ENCODE results near the gene MSI2. TPM values are rescaled to one million over a fixed set of nuclear protein-coding genes. Genes with fewer than 3 reads are reported as not detected.
A peak's percentile ranks its signal among the peaks of the same experiment; 100 is the strongest.

MSI2 gene
- total and polyA plus RNA-seq, 7 donors: 37.6 to 133 (median 87.1) TPM

GRCh38 chr17:57261084-57261461, 4.8 kb downstream of the MSI2 start:
- no peak overlapping the region for H3K27ac ChIP-seq
- ATAC-seq: no peak

GRCh38 chr17:57262557-57262956, 6.2 kb downstream of the MSI2 start:
- Histone ChIP-seq H3K27me3 (ENCODE audit: insufficient read depth in 3 of 3, low read length in 2 of 3) (no peaks in the 10 kb centered on the region), H3K27ac (no peak overlapping the region), H3K4me3 (no peak overlapping the region), H3K4me1 (peaks cover 49% of the 10 kb centered on the region), H3K36me3 (ENCODE audit: insufficient read depth in 1 of 2, low read depth in 1 of 2) (peaks cover 13 to 52% of the 10 kb centered on the region in 2 donors), H3K9me3 (no peaks in the 10 kb centered on the region)
- no peak for TF ChIP-seq CTCF (IDR thresholded peaks at IDR 0.05)
- intact Hi-C loops (cut with DNase I): no loop called here
- ATAC-seq (no peak), DNase-seq (no peak)
- 51 to 85% (median 73%) methylated on average over 1 of the region's 1 CpG for WGBS, 3 donors

More at GRCh38 chr17:57261084-57261461, 4.8 kb downstream of the MSI2 start:
- Histone ChIP-seq H3K36me3 (ENCODE audit: insufficient read depth in 1 of 2, low read depth in 1 of 2) (peaks cover 8 to 46% of the 10 kb centered on the region in 2 donors), H3K4me3 (no peak overlapping the region), H3K27me3 (ENCODE audit: insufficient read depth in 3 of 3, low read length in 2 of 3) (no peaks in the 10 kb centered on the region), H3K9me3 (no peaks in the 10 kb centered on the region), H3K4me1 (peaks cover 41% of the 10 kb centered on the region)
- WGBS, 3 donors: 65 to 71% (median 70%) methylated on average over 4 of the region's 4 CpGs
- intact Hi-C loops (cut with DNase I): no loop called here
- no peak for TF ChIP-seq CTCF (IDR thresholded peaks at IDR 0.05)
- no peak for DNase-seq

- no peak overlapping the region for H3K4me3 ChIP-seq
- H3K9me3 ChIP-seq: no peaks in the 10 kb centered on the region
- H3K4me1 ChIP-seq: peaks cover 39% of the 10 kb centered on the region
- 95 to 100% (median 97%) methylated on average over 5 of the region's 5 CpGs for WGBS, 3 donors
- intact Hi-C loops (cut with DNase I): no loop called here
- ATAC-seq (no peak), DNase-seq (no peak)
- H3K27ac ChIP-seq: no peak overlapping the region
- no peak for TF ChIP-seq CTCF (IDR thresholded peaks at IDR 0.05)
- H3K36me3 ChIP-seq (ENCODE audit: insufficient read depth in 1 of 2, low read depth in 1 of 2): peaks cover 15 to 53% of the 10 kb centered on the region in 2 donors
- no peaks in the 10 kb centered on the region for H3K27me3 ChIP-seq (ENCODE audit: insufficient read depth in 3 of 3, low read length in 2 of 3)
Measured at GRCh38 chr17:57264250-57264649, 7.9 kb downstream of the MSI2 start.

- Histone ChIP-seq H3K27me3 (ENCODE audit: insufficient read depth in 3 of 3, low read length in 2 of 3) (no peaks in the 10 kb centered on the region), H3K27ac (no peak overlapping the region), H3K4me3 (no peak overlapping the region), H3K36me3 (ENCODE audit: insufficient read depth in 1 of 2, low read depth in 1 of 2) (peaks cover 15 to 51% of the 10 kb centered on the region in 2 donors), H3K4me1 (peaks cover 34% of the 10 kb centered on the region), H3K9me3 (no peaks in the 10 kb centered on the region)
- DNase-seq (no peak), ATAC-seq (peak in 3 of 4 donors; percentile 47 to 72 (median 52))
- intact Hi-C loops (cut with DNase I): no loop called here
- TF ChIP-seq CTCF (IDR thresholded peaks at IDR 0.05): no peak
- 90 to 95% (median 91%) methylated on average over 7 of the region's 7 CpGs for WGBS, 3 donors
Measured at GRCh38 chr17:57264776-57265175, 8.5 kb downstream of the MSI2 start.

- H3K9me3 ChIP-seq: no peaks in the 10 kb centered on the region
- ATAC-seq (peak; percentile 26 to 62 (median 56)), DNase-seq (no peak)
- H3K4me1 ChIP-seq: peaks cover 36% of the 10 kb centered on the region
- H3K4me3 ChIP-seq: no peak overlapping the region
- no peaks in the 10 kb centered on the region for H3K27me3 ChIP-seq (ENCODE audit: insufficient read depth in 3 of 3, low read length in 2 of 3)
- H3K36me3 ChIP-seq (ENCODE audit: insufficient read depth in 1 of 2, low read depth in 1 of 2): peaks cover 15 to 47% of the 10 kb centered on the region in 2 donors
- 47 to 80% (median 47%) methylated on average over 14 of the region's 14 CpGs for WGBS, 3 donors
- H3K27ac ChIP-seq: peak overlapping the region; percentile 41
- intact Hi-C loops (cut with DNase I): no loop called here
- no peak for TF ChIP-seq CTCF (IDR thresholded peaks at IDR 0.05)
Measured at GRCh38 chr17:57266902-57267311, 10.6 kb downstream of the MSI2 start.

Data from psoas muscle (tissue), 8 donors.